ENCODE results near the gene PEAK1. TPM values are rescaled to one million over a fixed set of nuclear protein-coding genes. Genes with fewer than 3 reads are reported as not detected.

PEAK1 gene
- total and polyA plus RNA-seq, 2 donors (not counting 3 experiments of a cell fraction or from before 2014, with no cell fraction given), result 17.9 to 91.9 TPM

- H3K79me2 ChIP-seq (ENCODE audit: control insufficient read depth, insufficient read depth, low read length), result peaks cover 41% of the 10 kb centered on the region
Measured at GRCh38 chr15:77329202-77329601, 90.7 kb downstream of the PEAK1 start.

GRCh38 chr15:77327844-77328529 lies 91.9 kb downstream of the PEAK1 start:
- no peaks in the 10 kb centered on the region for H3K4me1 ChIP-seq (ENCODE audit: control insufficient read depth, extremely low read depth, insufficient read depth, low read length)
- H3K79me2 ChIP-seq (ENCODE audit: control insufficient read depth, insufficient read depth, low read length), result peaks cover 39% of the 10 kb centered on the region
- ChIA-PET POLR2A (no interaction called here), CTCF (interaction anchor here (0.9 to 1.0 kb wide), 2 partner anchors 32 to 94 kb away, joined by 3 read pairs; no protein-coding TSS in a partner anchor)
- dilution Hi-C loops (cut with MboI; ENCODE audit: extremely low pct_ligation_motif_present, low sequenced_read_pairs) (no loop called here), intact Hi-C loops (cut with micrococcal nuclease) (loop anchor here (5.0 kb wide), 1 partner anchor 169 kb away; no protein-coding TSS in a partner anchor)
- H2AFZ ChIP-seq (ENCODE audit: low read depth, low read length), result no peak overlapping the region
- no peak overlapping the region for H3K9ac ChIP-seq (replicated peaks; ENCODE audit: extremely low read depth, insufficient read depth, low read length)
- H3K9me3 ChIP-seq (replicated peaks; ENCODE audit: control insufficient read depth, insufficient read depth, low read length), result no peaks in the 10 kb centered on the region
- H3K4me3 ChIP-seq (replicated peaks in 1 of 3; ENCODE audit: insufficient read depth in 1 of 3, low read depth in 1 of 3, low read length in 3 of 3), result no peak overlapping the region
- no peak for FAIRE-seq
- no peak overlapping the region for H3K27ac ChIP-seq (ENCODE audit: insufficient read depth, low read depth, low read length)
- no peaks in the 10 kb centered on the region for H3K27me3 ChIP-seq (ENCODE audit: control insufficient read depth in 2 of 2, insufficient read depth in 2 of 2, low read length in 2 of 2)
- no peaks in the 10 kb centered on the region for H3K36me3 ChIP-seq (ENCODE audit: control insufficient read depth in 2 of 2, extremely low read depth in 1 of 2, insufficient read depth in 2 of 2, low read length in 2 of 2)
- TF ChIP-seq CTCF (IDR thresholded peaks at IDR 0.05; ENCODE audit: extremely low read depth in 1 of 2, insufficient read depth in 1 of 2, low read depth in 1 of 2, low read length in 2 of 2) (no peak), JUN (IDR thresholded peaks at IDR 0.05; ENCODE audit: borderline replicate concordance, insufficient read depth, insufficient read length, low read depth) (no peak), FOS (IDR thresholded peaks at IDR 0.05; ENCODE audit: borderline replicate concordance, insufficient read depth, low read length) (no peak), GATA2 (IDR thresholded peaks at IDR 0.05; ENCODE audit: insufficient read depth, insufficient read length, low read depth, low read length) (no peak)
- BruUV-seq (replicated peaks), result no TSS peak
- no peak overlapping the region for H3K4me2 ChIP-seq (ENCODE audit: insufficient read depth, low read length)
- no peak for DNase-seq (ENCODE audit: low read depth, low spot score)
- H3K9me1 ChIP-seq (replicated peaks; ENCODE audit: control insufficient read depth, extremely low read depth, insufficient read depth, low read length), result no peaks in the 10 kb centered on the region
- H4K20me1 ChIP-seq (replicated peaks; ENCODE audit: control insufficient read depth, extremely low read depth, insufficient read depth, low read length), result peaks cover 13% of the 10 kb centered on the region

More at GRCh38 chr15:77329202-77329601, 90.7 kb downstream of the PEAK1 start:
- TF ChIP-seq GATA2 (IDR thresholded peaks at IDR 0.05; ENCODE audit: insufficient read depth, insufficient read length, low read depth, low read length) (no peak), POLR2A (IDR thresholded peaks at IDR 0.05; ENCODE audit: low read depth, low read length) (no peak), JUN (IDR thresholded peaks at IDR 0.05; ENCODE audit: borderline replicate concordance, insufficient read depth, insufficient read length, low read depth) (no peak), MYC (IDR thresholded peaks at IDR 0.05; ENCODE audit: low read depth, low read length) (no peak), EZH2 (IDR thresholded peaks at IDR 0.05; ENCODE audit: borderline replicate concordance, low read depth, low read length, severe bottlenecking) (no peak)
- TF ChIP-seq, protein P1, sequence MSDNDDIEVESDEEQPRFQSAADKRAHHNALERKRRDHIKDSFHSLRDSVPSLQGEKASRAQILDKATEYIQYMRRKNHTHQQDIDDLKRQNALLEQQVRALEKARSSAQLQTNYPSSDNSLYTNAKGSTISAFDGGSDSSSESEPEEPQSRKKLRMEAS (IDR thresholded peaks at IDR 0.05; ENCODE audit: insufficient read depth, insufficient read length), result no peak
- BruUV-seq (replicated peaks), result no TSS peak
- Histone ChIP-seq H3K27ac (ENCODE audit: insufficient read depth, low read depth, low read length) (no peak overlapping the region), H3K4me2 (ENCODE audit: insufficient read depth, low read length) (no peak overlapping the region), H3K4me1 (ENCODE audit: control insufficient read depth, extremely low read depth, insufficient read depth, low read length) (no peaks in the 10 kb centered on the region), H4K20me1 (replicated peaks; ENCODE audit: control insufficient read depth, extremely low read depth, insufficient read depth, low read length) (peaks cover 13% of the 10 kb centered on the region), H3K27me3 (ENCODE audit: control insufficient read depth in 2 of 2, insufficient read depth in 2 of 2, low read length in 2 of 2) (no peaks in the 10 kb centered on the region), H3K9me1 (replicated peaks; ENCODE audit: control insufficient read depth, extremely low read depth, insufficient read depth, low read length) (no peaks in the 10 kb centered on the region), H3K9me3 (replicated peaks; ENCODE audit: control insufficient read depth, insufficient read depth, low read length) (no peaks in the 10 kb centered on the region), H2AFZ (ENCODE audit: low read depth, low read length) (no peak overlapping the region), H3K4me3 (replicated peaks in 1 of 3; ENCODE audit: insufficient read depth in 1 of 3, low read depth in 1 of 3, low read length in 3 of 3) (no peak overlapping the region), H3K36me3 (ENCODE audit: control insufficient read depth in 2 of 2, extremely low read depth in 1 of 2, insufficient read depth in 2 of 2, low read length in 2 of 2) (no peaks in the 10 kb centered on the region), H3K9ac (replicated peaks; ENCODE audit: extremely low read depth, insufficient read depth, low read length) (no peak overlapping the region)
- FAIRE-seq, result peak; percentile 44
- dilution Hi-C loops (cut with MboI; ENCODE audit: extremely low pct_ligation_motif_present, low sequenced_read_pairs), result no loop called here
- intact Hi-C loops (cut with micrococcal nuclease), result loop anchor here (5.0 kb wide), 1 partner anchor 168 kb away; no protein-coding TSS in a partner anchor
- DNase-seq (ENCODE audit: low read depth, low spot score), result no peak
- CTCF ChIA-PET, result no interaction called here
- POLR2A ChIA-PET, result no interaction called here
